Spinal cord (tissue), 10 donors: ENCODE results near the gene PKP4. TPM values are rescaled to one million over a fixed set of nuclear protein-coding genes. Genes with fewer than 3 reads are reported as not detected.
A peak's percentile ranks its signal among the peaks of the same experiment; 100 is the strongest.

Experiments used
- DNase-seq, 6 donors: peaks; one replicate each; pipeline versions ENCODE4 v3.0.0 to v3.0.0-alpha.2; 2013 to 2015; ENCODE audit warnings: low spot score in 6 of 6, low read depth in 4 of 6
- H3K27ac ChIP-seq: one replicate; pipeline ENCODE4 v1.5.1; 2013; ENCODE audit warnings: low read depth, low read length, control low read depth
- H3K27me3 ChIP-seq: one replicate; pipeline ENCODE4 v1.6.1; 2013; ENCODE audit warnings: low read length; ENCODE audit not compliant: control insufficient read depth, insufficient read depth
- H3K36me3 ChIP-seq: one replicate; pipeline ENCODE4 v1.6.1; 2013; ENCODE audit warnings: low read length; ENCODE audit not compliant: control insufficient read depth, insufficient read depth
- H3K4me1 ChIP-seq: one replicate; pipeline ENCODE4 v1.6.1; 2013; ENCODE audit warnings: low read length; ENCODE audit not compliant: control insufficient read depth, insufficient read depth
- H3K4me3 ChIP-seq: one replicate; pipeline ENCODE4 v1.5.1; 2013; ENCODE audit warnings: low read depth, low read length, control low read depth
- H3K9me3 ChIP-seq: one replicate; pipeline ENCODE4 v1.6.1; 2013; ENCODE audit warnings: low read length; ENCODE audit not compliant: control insufficient read depth, insufficient read depth
- WGBS: methylation state at CpG from one replicate; pipeline ENCODE4 v1.1.5; 2013; ENCODE audit warnings: missing lambda C conversion rate; ENCODE audit not compliant: insufficient coverage; 5-methylcytosine and 5-hydroxymethylcytosine counted together
- polyA plus RNA-seq, 2 donors: library from polyadenylated mRNA; unstranded; fragments of 120-200 nt; gene quantifications; one replicate each; pipeline ENCODE4 v1.2.1, GENCODE V29; 2013; ENCODE audit not compliant: insufficient read length in 2 of 2
- total RNA-seq, 2 donors: library from RNA; depleted of rRNA in 1 of 2; stranded (reverse); fragments of 120-200 nt in 1 of 2; fragments of >200 nt in 1 of 2; gene quantifications; one replicate each; pipeline versions ENCODE4 v1.2.3 to v1.2.4, GENCODE V29; 2013 to 2014
- donor health status: healthy.

PKP4 gene
- total and polyA plus RNA-seq, 4 donors = 98.6 to 135 (median 123) TPM

DNA sequence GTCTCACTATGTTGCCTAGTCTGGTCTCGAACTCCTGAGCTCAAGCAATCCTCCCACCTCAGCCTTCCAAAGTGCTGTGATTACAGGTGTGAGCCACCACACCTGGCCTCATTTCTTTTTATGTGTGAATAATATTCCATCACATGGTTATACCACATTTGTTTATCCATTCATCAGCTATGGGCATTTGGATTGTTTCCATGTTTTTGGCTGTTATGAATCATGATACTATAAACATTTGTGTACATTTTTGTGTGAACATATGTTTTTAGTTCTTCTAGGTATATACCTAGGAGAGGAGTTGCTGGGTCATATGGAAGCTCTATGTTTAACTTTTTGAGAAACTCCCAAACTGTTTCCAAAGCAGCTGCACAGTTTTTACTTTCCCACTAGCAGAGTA lies 24.4 kb downstream of the PKP4 start:
- no peaks in the 10 kb centered on the region for H3K4me1 ChIP-seq
- DNase-seq = no peak
- no peak overlapping the region for H3K4me3 ChIP-seq
- no peaks in the 10 kb centered on the region for H3K9me3 ChIP-seq
- H3K27me3 ChIP-seq = no peaks in the 10 kb centered on the region
- WGBS = no CpG with 5 or more reads among the region's 1 CpG
- H3K27ac ChIP-seq = no peak overlapping the region
- no peaks in the 10 kb centered on the region for H3K36me3 ChIP-seq

GRCh38 chr2:158482594-158482993 lies 25.8 kb downstream of the PKP4 start:
- no peak for DNase-seq
- Histone ChIP-seq H3K4me1 (no peaks in the 10 kb centered on the region), H3K9me3 (no peaks in the 10 kb centered on the region), H3K4me3 (no peak overlapping the region), H3K27ac (no peak overlapping the region), H3K36me3 (no peaks in the 10 kb centered on the region), H3K27me3 (no peaks in the 10 kb centered on the region)

- H3K36me3 ChIP-seq = no peaks in the 10 kb centered on the region
- no peak overlapping the region for H3K27ac ChIP-seq
- no peak for DNase-seq
- H3K9me3 ChIP-seq = no peaks in the 10 kb centered on the region
- H3K4me1 ChIP-seq = no peaks in the 10 kb centered on the region
- H3K4me3 ChIP-seq = no peak overlapping the region
- no peaks in the 10 kb centered on the region for H3K27me3 ChIP-seq
- WGBS = 81% methylated on average over 6 of the region's 8 CpGs
These were observed 28.3 kb downstream of the PKP4 start for GRCh38 chr2:158484892-158485556.

GRCh38 chr2:158486150-158486969 lies 29.6 kb downstream of the PKP4 start:
- H3K27me3 ChIP-seq = no peaks in the 10 kb centered on the region
- H3K36me3 ChIP-seq = no peaks in the 10 kb centered on the region
- DNase-seq = no peak
- no peak overlapping the region for H3K4me3 ChIP-seq
- H3K9me3 ChIP-seq = no peaks in the 10 kb centered on the region
- 100% methylated on average over 1 of the region's 3 CpGs for WGBS
- H3K27ac ChIP-seq = no peak overlapping the region
- no peaks in the 10 kb centered on the region for H3K4me1 ChIP-seq

- 90% methylated on average over 2 of the region's 5 CpGs for WGBS
- H3K27ac ChIP-seq = peak overlapping the region; percentile 21
These were observed 30.2 kb downstream of the PKP4 start for GRCh38 chr2:158486970-158487325.

DNA sequence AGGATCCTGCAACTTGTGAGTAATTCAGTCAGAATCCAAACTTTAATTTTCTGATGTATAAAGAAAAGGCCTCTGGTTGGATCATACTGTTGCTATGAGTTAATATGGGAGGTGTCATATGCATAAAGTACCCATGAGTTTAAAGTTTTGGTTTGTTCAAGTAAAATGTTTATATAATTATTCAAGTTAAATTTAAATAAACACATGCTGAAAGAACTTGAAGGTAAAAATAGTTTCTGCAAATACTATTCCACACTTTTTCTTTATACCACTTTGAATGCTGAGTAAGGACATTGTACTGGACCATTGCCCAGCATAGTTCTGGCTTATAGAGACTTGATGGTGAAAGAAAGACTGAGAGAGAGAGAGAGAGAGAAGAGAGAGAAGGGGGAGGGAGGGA lies 30.7 kb downstream of the PKP4 start:
- peak in 4 of 6 donors; percentile 19 to 69 (median 32) for DNase-seq
- Histone ChIP-seq H3K9me3 (no peaks in the 10 kb centered on the region), H3K36me3 (no peaks in the 10 kb centered on the region), H3K4me3 (no peak overlapping the region), H3K27ac (no peak overlapping the region), H3K4me1 (no peaks in the 10 kb centered on the region), H3K27me3 (no peaks in the 10 kb centered on the region)

More at GRCh38 chr2:158486970-158487325, 30.2 kb downstream of the PKP4 start:
- Histone ChIP-seq H3K4me1 (no peaks in the 10 kb centered on the region), H3K9me3 (no peaks in the 10 kb centered on the region), H3K27me3 (no peaks in the 10 kb centered on the region), H3K36me3 (no peaks in the 10 kb centered on the region), H3K4me3 (no peak overlapping the region)
- DNase-seq = no peak

- Histone ChIP-seq H3K36me3 (no peaks in the 10 kb centered on the region), H3K9me3 (no peaks in the 10 kb centered on the region), H3K4me3 (no peak overlapping the region), H3K27me3 (no peaks in the 10 kb centered on the region), H3K4me1 (no peaks in the 10 kb centered on the region), H3K27ac (no peak overlapping the region)
- no peak for DNase-seq
- no CpG with 5 or more reads among the region's 2 CpGs for WGBS
These were observed 31.9 kb downstream of the PKP4 start for GRCh38 chr2:158488442-158489216.

- no peak overlapping the region for H3K27ac ChIP-seq
- no peaks in the 10 kb centered on the region for H3K9me3 ChIP-seq
- no peak overlapping the region for H3K4me3 ChIP-seq
- no peaks in the 10 kb centered on the region for H3K4me1 ChIP-seq
- H3K27me3 ChIP-seq = no peaks in the 10 kb centered on the region
- peak in 2 of 6 donors; percentile 28 to 29 for DNase-seq
- no peaks in the 10 kb centered on the region for H3K36me3 ChIP-seq
- 40% methylated on average over 1 of the region's 6 CpGs for WGBS
These were observed 32.8 kb downstream of the PKP4 start for GRCh38 chr2:158489366-158490112.

GRCh38 chr2:158491072-158491471 lies 34.3 kb downstream of the PKP4 start:
- Histone ChIP-seq H3K4me1 (no peaks in the 10 kb centered on the region), H3K4me3 (no peak overlapping the region), H3K27ac (no peak overlapping the region), H3K36me3 (no peaks in the 10 kb centered on the region), H3K27me3 (no peaks in the 10 kb centered on the region), H3K9me3 (no peaks in the 10 kb centered on the region)
- 100% methylated on average over 1 of the region's 4 CpGs for WGBS
- DNase-seq = no peak
